ENCODE measurements around the gene XYLT1.

DNA sequence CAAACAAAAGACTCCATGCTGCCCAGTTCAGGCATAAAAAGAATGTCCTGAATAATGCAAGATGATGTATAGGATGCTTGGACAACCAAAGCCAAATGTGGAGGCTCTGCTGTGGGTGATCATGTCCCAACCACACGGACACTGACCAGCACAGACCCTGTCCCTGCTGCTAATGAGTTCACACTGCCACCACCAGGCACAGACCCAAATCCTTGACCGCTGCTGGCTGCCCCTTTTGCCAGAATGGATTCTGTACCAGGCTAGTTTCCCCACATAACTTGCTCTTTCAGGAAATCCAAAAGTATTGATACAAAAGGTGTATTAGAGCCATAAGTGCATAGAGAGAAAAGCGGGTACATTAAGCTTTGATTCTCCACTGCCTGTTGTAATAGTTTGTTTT lies 60.9 kb downstream of the XYLT1 start:
- TF ChIP-seq CTCF (conservative IDR thresholded peaks at IDR 0.05; ENCODE audit: low read length), result no peak
- TF ChIP-seq EZH2phosphoT487 (IDR thresholded peaks at IDR 0.05; ENCODE audit: borderline replicate concordance), result no peak

Data from Loucy (cell line).